GM12878 (cell line): ENCODE results near the gene VMP1. TPM values are rescaled to one million over a fixed set of nuclear protein-coding genes. Genes with fewer than 3 reads are reported as not detected.

Experiments used
- ATAC-seq: fragments of 200-7000 bp; cut with Tn5 transposase; 3 replicates; pipeline ENCODE4 v1.9.1; 2020; ENCODE audit warnings: mild to moderate bottlenecking, moderate library complexity
- BruUV-seq: library from RNA; stranded (reverse); fragments of 400-500 nt; replicated peaks from 2 replicates; lab custom pipeline; 2021; lab: Mats Ljungman, UMichigan
- CTCF ChIA-PET: fragments of 300-600 bp; sonication (Branson Sonifier 250); formaldehyde crosslinking; extraction: SDS; loops from one replicate; lab custom pipeline; 2021; ENCODE audit warnings: inconsistent platforms; lab: Yijun Ruan, JAX
- POLR2A ChIA-PET: fragments of 350-600 bp; formaldehyde crosslinking; extraction: SDS; loops from one replicate; lab custom pipeline; 2021; ENCODE audit warnings: inconsistent platforms; lab: Charles Lee
- RAD21 ChIA-PET: fragments of 300-600 bp; sonication (Branson Sonifier 250); formaldehyde crosslinking; loops from one replicate; lab custom pipeline; 2023; ENCODE audit warnings: antibody characterized with exemption; ENCODE audit not compliant: unreplicated experiment; lab: Charles Lee
- SMC1A ChIA-PET: fragments of 300-600 bp; sonication (Branson Sonifier 250); formaldehyde crosslinking; loops from one replicate; lab custom pipeline; 2023; ENCODE audit not compliant: unreplicated experiment, uncharacterized antibody; lab: Charles Lee
- DNase-seq: peaks from one replicate; pipeline ENCODE4 v3.0.0-alpha.2; 2011; ENCODE audit warnings: low read depth, low spot score
- FAIRE-seq: peaks from 3 replicates; lab custom pipeline; 2011; peaks lifted over from hg19 to GRCh38; lab: Jason Lieb, UNC
- H2AFZ ChIP-seq: 2 replicates; pipeline ENCODE4 v1.6.0; 2011; ENCODE audit warnings: low read depth, low read length, control low read depth; ENCODE audit not compliant: control insufficient read depth
- H3K27ac ChIP-seq: 2 replicates; pipeline ENCODE4 v1.5.1; 2011; ENCODE audit warnings: control low read depth; ENCODE audit not compliant: control insufficient read depth, insufficient read depth
- H3K27me3 ChIP-seq, 2 experiments: replicated peaks in 1 of 2; 2 replicates each; pipeline versions ENCODE4 v1.6.0 to v1.6.1; 2011; ENCODE audit warnings: low read length in 1 of 2; ENCODE audit not compliant: control insufficient read depth in 2 of 2, insufficient read depth in 2 of 2
- H3K36me3 ChIP-seq, 2 experiments: 2 replicates each; pipeline ENCODE4 v1.5.1; 2011; ENCODE audit warnings: low read length in 1 of 2; ENCODE audit not compliant: control insufficient read depth in 2 of 2, insufficient read depth in 2 of 2
- H3K4me1 ChIP-seq: 2 replicates; pipeline ENCODE4 v1.6.1; 2011; ENCODE audit warnings: mild to moderate bottlenecking, low read length, moderate library complexity, mixed read lengths; ENCODE audit not compliant: control insufficient read depth, insufficient read depth
- H3K4me2 ChIP-seq: 2 replicates; pipeline ENCODE4 v1.6.0; 2011; ENCODE audit warnings: control low read depth; ENCODE audit not compliant: control insufficient read depth, insufficient read depth
- H3K4me3 ChIP-seq: fragments of 200-600 bp; sonication (generic); 2 replicates; pipeline ENCODE4 v1.5.1; 2016
- H3K79me2 ChIP-seq: 2 replicates; pipeline ENCODE4 v1.6.0; 2011; ENCODE audit warnings: low read length; ENCODE audit not compliant: control insufficient read depth, insufficient read depth
- H3K9ac ChIP-seq: 2 replicates; pipeline ENCODE4 v1.8.0; 2011; ENCODE audit warnings: low read length, control low read depth, mixed read lengths; ENCODE audit not compliant: control insufficient read depth, insufficient read depth
- H3K9me3 ChIP-seq: replicated peaks from 3 replicates; pipeline ENCODE4 v1.5.1; 2011; ENCODE audit warnings: mild to moderate bottlenecking, low read length; ENCODE audit not compliant: control insufficient read depth, insufficient read depth
- H4K20me1 ChIP-seq: 2 replicates; pipeline ENCODE4 v1.6.0; 2011; ENCODE audit not compliant: control insufficient read depth, insufficient read depth
- CEBPB ChIP-seq, 2 experiments: fragments of 150-350 bp in 1 of 2; IDR thresholded peaks; 2 replicates each; pipeline ENCODE4 v1.6.1; 2012 to 2014; ENCODE audit warnings: low read depth in 2 of 2, low read length in 2 of 2, borderline replicate concordance in 1 of 2, inconsistent platforms in 1 of 2
- CTCF ChIP-seq, 3 experiments: IDR thresholded peaks in 2 of 3; conservative IDR thresholded peaks in 1 of 3; 2 replicates each; pipeline ENCODE4 v1.5.1; 2011; ENCODE audit warnings: low read depth in 3 of 3, low read length in 3 of 3, mild to moderate bottlenecking in 3 of 3, control low read depth in 2 of 3, moderate library complexity in 2 of 3, inconsistent platforms in 1 of 3, mixed read lengths in 1 of 3; ENCODE audit not compliant: control insufficient read depth in 2 of 3, insufficient read depth in 1 of 3; ENCODE audit errors: extremely low read depth in 1 of 3
- IRF5 ChIP-seq: fragments of 450-650 bp; IDR thresholded peaks from 2 replicates; pipeline ENCODE4 v1.6.1; 2017; ENCODE audit warnings: borderline replicate concordance
- MAX ChIP-seq: IDR thresholded peaks from 2 replicates; pipeline ENCODE4 v1.6.1; 2012; ENCODE audit warnings: low read depth, low read length, improper control_type of control experiment
- PAX5 ChIP-seq: IDR thresholded peaks from 2 replicates; pipeline ENCODE4 v1.6.1; 2011; ENCODE audit warnings: low read depth, low read length, borderline replicate concordance
- PRDM15 ChIP-seq: fragments of 450-650 bp; formaldehyde crosslinking; IDR thresholded peaks from 2 replicates; pipeline ENCODE4 v1.4.0; 2020; ENCODE audit warnings: mild to moderate bottlenecking, moderate library complexity
- YBX1 ChIP-seq: fragments of 450-650 bp; IDR thresholded peaks from 2 replicates; pipeline ENCODE4 v1.6.1; 2016; ENCODE audit warnings: antibody characterized with exemption
- WGBS: methylation state at CpG from one replicate; pipeline ENCODE4 v1.1.6; 2016; ENCODE audit warnings: low lambda C conversion rate; ENCODE audit not compliant: insufficient replicate concordance, insufficient coverage; ENCODE audit errors: missing lambda C conversion rate; 5-methylcytosine and 5-hydroxymethylcytosine counted together
- in situ Hi-C: fragments of 300-500 bp; cut with MboI; formaldehyde crosslinking; loops from 9 replicates; pipeline ENCODE4 v1.14.3; 2018; ENCODE audit warnings: mixed read lengths
- intact Hi-C: fragments of 100-400 bp; cut with micrococcal nuclease; formaldehyde crosslinking; loops from one replicate; pipeline ENCODE4 v1.14.2; 2022; ENCODE audit not compliant: unreplicated experiment
- polyA plus RNA-seq, 11 experiments: library from polyadenylated mRNA; depleted of rRNA in 4 of 11; unstranded in 6 of 11; stranded (reverse) in 5 of 11; fragments of >200 nt; fragmentation: Nextera tagmentation in 4 of 11; fragmentation: Illumina TruSeq in 1 of 11; extraction: Ambion mirVana in 4 of 11; extraction: Trizol in 1 of 11; gene quantifications; 1 replicate in 1 of 11; 2 replicates in 10 of 11; pipeline versions ENCODE4 v1.2.1 to v1.2.3, GENCODE V29; 2011 to 2016; ENCODE audit warnings: inconsistent platforms in 2 of 11, missing spikeins in 2 of 11, low read depth in 1 of 11
- total RNA-seq, 4 experiments: library from RNA; depleted of rRNA in 3 of 4; stranded (reverse); fragments of >200 nt in 3 of 4; fragmentation: Illumina TruSeq in 1 of 4; extraction: Trizol in 1 of 4; gene quantifications; 2 replicates each; pipeline versions ENCODE4 v1.2.1 to v1.2.3, GENCODE V29; 2013 to 2021

Gene VMP1
- total and polyA plus RNA-seq, 10 of the 15 experiments (the other 5 are each of a cell fraction or from before 2014, with no cell fraction given): 88.4 to 199 (median 132) TPM

- DNase-seq: no peak
- H3K79me2 ChIP-seq: no peaks in the 10 kb centered on the region
- ChIA-PET RAD21 (interaction anchor here (0.9 kb wide), 1 partner anchor 29 kb away, joined by 3 read pairs; no protein-coding TSS in a partner anchor), POLR2A (no interaction called here), CTCF (interaction anchor here (0.7 to 1.1 kb wide), 2 partner anchors 46 to 59 kb away, joined by 3 to 4 read pairs; no protein-coding TSS in a partner anchor), SMC1A (interaction anchor here (0.7 to 4.6 kb wide), 4 partner anchors 14 to 444 kb away, joined by 3 to 36 read pairs (median 4); no protein-coding TSS in a partner anchor)
- in situ Hi-C loops: no loop called here
- no peaks in the 10 kb centered on the region for H3K4me1 ChIP-seq
- no peaks in the 10 kb centered on the region for H3K27me3 ChIP-seq
- 96% methylated on average over 2 of the region's 2 CpGs for WGBS
- no peaks in the 10 kb centered on the region for H3K9me3 ChIP-seq
- H3K4me2 ChIP-seq: no peak overlapping the region
- no peak overlapping the region for H3K27ac ChIP-seq
- FAIRE-seq: no peak
- H3K36me3 ChIP-seq: peaks cover 3 to 37% of the 10 kb centered on the region in 2 experiments
- no peak overlapping the region for H2AFZ ChIP-seq
- BruUV-seq: no TSS peak
- H3K4me3 ChIP-seq: no peak overlapping the region
- H4K20me1 ChIP-seq: no peaks in the 10 kb centered on the region
- no peak for ATAC-seq
- TF ChIP-seq YBX1: no peak
- TF ChIP-seq PRDM15 (CRISPR knock-in tag): no peak
- no peak for TF ChIP-seq CEBPB (IDR thresholded peaks at IDR 0.05; ENCODE audit: borderline replicate concordance in 1 of 2, low read depth in 2 of 2, low read length in 2 of 2)
- no peak for TF ChIP-seq IRF5
- no peak for TF ChIP-seq MAX
- TF ChIP-seq CTCF (IDR thresholded peaks at IDR 0.05 in 2 of 3, conservative IDR thresholded peaks at IDR 0.05 in 1 of 3; ENCODE audit: control insufficient read depth in 2 of 3, extremely low read depth in 1 of 3, insufficient read depth in 1 of 3, low read depth in 3 of 3, low read length in 3 of 3): no peak
- TF ChIP-seq PAX5: no peak
- TF ChIP-seq, all 136 proteins: peak for 0
- H3K9ac ChIP-seq: no peak overlapping the region
- intact Hi-C loops: no loop called here
Measured at GRCh38 chr17:59688496-59688895, 19.0 kb upstream of the VMP1 start.
